Globus pallidus (tissue), 1 donor: ENCODE measurements around the gene PPP1R26.
"Not testable (repeated sequence)": the region's sequence is repeated elsewhere in the genome, so short reads cannot be mapped to it uniquely, and the experiment has no call there.

Experiments
- DNase-seq: peaks from one replicate; pipeline ENCODE4 v3.0.0-alpha.2; 2015; ENCODE audit warnings: low spot score

The PPP1R26 gene

GRCh38 chr9:135505406-135506187 lies 26.0 kb downstream of the PPP1R26 start:
- DNase-seq = no peak

DNA sequence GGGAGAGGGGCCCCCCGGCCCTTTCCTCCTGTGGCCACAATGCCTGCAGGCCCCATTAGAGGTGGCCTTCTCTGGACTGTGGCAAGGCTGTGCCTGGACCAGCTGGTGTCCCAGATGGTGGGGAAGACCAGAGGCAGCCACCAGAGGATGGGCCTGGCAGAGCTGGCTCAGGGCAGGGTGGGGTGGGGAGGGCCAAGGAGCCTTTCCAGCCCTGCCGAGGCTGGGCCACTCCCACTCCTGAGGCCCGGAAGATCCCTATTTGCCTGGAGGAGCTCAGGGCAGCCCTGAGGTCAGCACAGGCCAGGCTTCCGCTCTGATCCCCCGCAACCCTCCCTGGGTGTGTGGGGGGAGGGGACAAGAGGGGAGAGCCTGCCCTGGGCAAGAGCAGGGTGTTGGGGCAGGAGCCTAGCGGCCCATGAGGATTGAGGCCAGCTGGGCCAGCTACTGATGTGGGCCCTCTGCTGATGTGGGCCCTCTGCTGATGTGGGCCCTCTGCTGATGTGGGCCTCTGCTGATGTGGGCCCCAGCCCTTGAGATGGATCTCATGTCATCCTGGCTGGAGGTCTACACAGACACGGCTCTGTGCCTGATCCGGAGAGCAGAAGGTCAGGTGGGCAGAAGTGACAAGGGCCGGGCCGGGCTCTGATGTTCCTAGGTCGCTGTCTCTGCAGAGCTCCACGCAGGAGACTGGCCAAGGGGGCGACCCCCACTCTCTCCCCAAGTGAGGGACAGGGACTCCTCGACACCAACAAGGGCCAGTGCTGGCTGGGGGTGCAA lies 26.9 kb downstream of the PPP1R26 start:
- no peak for DNase-seq

- no peak for DNase-seq
These were observed 27.8 kb downstream of the PPP1R26 start for GRCh38 chr9:135507104-135508035.

DNA sequence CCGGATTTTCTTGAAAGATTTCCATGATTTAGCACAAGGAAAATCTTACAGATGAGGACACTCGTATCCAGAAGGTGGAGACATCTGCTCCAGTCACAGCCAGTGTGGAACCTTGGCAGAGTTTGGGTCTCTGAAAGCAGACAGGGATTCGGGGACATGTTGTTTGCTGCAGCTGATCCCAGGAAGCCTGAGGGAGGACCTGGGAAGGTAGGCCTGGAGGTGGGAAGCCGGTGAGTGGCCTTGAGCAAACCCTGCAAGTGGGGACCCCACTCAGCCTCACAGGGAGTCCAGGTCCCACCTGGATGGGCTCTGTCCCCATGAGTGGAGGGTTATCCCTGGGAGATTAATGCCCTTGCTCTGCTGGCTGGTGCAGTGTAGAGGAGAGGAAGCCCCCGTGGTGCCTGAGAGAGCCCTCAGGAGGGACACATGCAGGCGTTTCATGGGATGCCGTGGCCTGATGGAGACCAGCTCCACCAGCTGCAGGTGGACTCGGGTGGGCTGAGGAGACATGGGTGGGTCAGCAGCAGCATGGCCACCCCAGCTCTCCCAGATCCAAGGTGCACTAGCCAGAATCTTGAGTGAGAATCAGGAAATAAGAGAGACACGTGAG lies 28.7 kb downstream of the PPP1R26 start:
- DNase-seq = no peak

DNA sequence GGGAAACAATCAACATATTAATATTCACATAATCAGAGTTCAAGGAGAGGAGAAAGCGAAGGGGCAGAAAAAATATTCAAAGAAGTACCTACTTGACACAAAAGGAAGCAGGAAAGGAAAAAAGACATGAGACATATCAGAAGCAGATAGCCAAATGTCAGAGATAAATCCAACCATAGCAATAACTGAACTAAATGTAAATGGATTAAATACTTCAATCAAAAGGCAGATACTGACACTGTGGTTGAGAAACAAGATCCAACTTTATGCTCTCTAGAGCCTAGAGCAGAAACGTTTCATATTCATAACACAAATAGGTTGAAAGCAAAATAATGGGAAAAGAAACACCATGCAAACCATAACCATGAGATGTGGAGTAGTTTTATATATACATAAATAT lies 29.9 kb downstream of the PPP1R26 start:
- no peak for DNase-seq

DNA sequence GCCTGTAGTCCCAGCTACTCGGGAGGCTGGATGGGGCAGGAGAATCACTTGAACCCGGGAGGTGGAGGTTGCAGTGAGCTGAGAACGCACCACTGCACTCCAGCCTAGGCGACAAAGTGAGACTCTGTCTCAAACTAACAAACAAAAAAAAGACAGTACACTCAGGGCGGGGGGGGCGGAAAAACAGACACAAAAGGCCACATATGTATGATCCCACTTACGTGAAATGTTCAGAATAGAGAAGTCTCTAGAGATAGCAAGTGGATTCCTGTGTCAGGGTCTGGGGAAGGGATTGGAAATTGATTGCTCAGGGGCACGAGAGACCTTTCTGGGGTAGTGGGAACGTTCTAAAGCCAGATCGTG lies 32.6 kb downstream of the PPP1R26 start:
- no peak for DNase-seq

DNA sequence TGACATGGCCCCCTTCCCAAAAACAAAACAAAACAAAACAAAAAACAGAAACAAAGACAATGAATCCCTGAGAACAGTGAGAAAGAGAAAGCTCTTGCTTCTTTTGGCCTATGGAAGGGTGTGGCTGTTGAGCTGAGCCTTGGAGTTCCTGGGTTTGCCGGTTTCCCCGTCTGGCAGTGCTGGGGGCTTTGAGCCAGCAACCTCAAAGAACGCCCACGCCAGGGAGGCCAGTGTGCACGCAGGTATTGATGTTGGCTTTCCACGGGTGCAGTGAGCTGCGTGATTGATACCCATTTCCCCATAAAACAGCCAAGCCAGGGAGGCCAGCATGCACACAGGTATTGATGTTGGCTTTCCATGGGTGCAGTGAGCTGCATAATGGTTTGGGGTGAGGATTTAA lies 33.3 kb downstream of the PPP1R26 start:
- DNase-seq = no peak

DNA sequence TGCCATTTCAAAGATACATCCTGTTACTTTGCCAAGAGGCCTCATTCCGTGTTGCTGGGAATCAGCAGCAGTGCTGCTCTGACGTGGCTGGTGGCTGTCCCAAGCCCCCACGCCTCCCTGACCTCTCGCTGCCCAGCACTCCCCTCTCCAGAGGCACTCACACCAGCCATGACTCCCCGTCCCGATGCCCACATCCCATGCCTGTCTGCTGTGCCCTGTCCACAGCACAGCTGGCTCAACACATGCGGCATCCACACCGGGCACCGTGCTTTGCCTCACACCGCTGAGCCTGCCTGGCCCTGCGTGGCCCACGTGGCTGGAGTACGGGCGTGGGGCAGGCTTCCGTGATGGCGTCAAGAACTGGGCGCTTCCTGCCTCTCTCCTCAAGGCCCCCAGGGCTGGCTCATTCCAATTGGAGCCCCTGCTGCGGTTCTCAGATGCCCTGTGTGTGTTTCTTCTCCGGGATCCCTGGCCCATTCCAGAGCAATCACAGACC lies 33.8 kb downstream of the PPP1R26 start:
- no peak for DNase-seq

GRCh38 chr9:135513906-135514305 lies 34.3 kb downstream of the PPP1R26 start:
- not testable (repeated sequence) for DNase-seq

GRCh38 chr9:135514342-135515082 lies 34.9 kb downstream of the PPP1R26 start:
- DNase-seq = no peak

GRCh38 chr9:135515083-135515951 lies 35.7 kb downstream of the PPP1R26 start:
- no peak for DNase-seq

GRCh38 chr9:135516132-135516860 lies 36.7 kb downstream of the PPP1R26 start:
- DNase-seq = no peak

DNA sequence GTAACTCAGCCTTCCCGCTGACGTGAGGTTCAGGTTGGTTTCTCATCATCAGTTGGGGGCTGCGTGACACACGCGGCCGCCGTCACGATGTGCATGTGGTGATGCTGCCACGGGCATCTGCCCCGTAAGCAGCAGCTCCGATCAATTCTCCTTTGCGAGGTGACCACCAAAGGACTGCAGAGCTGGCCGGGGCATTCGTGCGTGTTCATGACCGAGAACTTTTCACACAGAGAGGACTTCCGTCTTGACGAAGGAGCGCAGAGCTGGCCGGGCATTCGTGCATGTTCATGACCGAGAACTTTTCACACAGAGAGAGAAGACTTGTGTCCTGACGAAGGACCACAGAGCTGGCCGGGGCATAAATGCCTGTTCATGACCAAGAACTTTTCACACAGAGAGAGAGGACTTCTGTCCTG lies 37.8 kb downstream of the PPP1R26 start:
- DNase-seq = no peak

GRCh38 chr9:135519179-135519971 lies 39.8 kb downstream of the PPP1R26 start:
- DNase-seq = no peak

GRCh38 chr9:135520916-135521607 lies 41.5 kb downstream of the PPP1R26 start, which contains the start of gene LCN1:
LCN1 (plus strand) TSS chr9:135521440; CDS start chr9:135521498, 58 bp downstream.
- no peak for DNase-seq

DNA sequence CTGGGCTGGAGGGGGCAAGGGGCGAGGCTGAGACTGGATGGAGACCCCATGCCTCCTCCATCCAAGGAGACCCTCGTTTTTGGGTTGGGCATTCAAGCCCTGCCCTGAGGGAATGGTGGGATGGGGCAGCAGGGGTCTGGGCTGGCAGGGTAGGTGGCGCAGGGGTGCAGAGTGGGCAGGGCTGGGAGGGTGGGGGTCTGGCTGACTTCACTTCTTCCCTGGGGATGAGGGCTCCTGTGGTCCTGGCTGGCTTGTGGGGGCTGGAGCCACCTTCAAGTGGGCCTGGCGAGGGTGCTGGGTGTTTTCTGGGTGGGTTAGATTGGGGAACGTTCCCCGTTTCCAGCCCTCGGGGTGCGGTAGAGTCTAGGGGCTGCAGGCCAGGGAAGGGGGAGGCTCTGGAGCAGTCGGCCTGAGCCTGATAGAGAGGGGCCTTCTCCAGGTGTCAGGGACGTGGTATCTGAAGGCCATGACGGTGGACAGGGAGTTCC lies 42.1 kb downstream of the PPP1R26 start:
- no peak for DNase-seq

DNA sequence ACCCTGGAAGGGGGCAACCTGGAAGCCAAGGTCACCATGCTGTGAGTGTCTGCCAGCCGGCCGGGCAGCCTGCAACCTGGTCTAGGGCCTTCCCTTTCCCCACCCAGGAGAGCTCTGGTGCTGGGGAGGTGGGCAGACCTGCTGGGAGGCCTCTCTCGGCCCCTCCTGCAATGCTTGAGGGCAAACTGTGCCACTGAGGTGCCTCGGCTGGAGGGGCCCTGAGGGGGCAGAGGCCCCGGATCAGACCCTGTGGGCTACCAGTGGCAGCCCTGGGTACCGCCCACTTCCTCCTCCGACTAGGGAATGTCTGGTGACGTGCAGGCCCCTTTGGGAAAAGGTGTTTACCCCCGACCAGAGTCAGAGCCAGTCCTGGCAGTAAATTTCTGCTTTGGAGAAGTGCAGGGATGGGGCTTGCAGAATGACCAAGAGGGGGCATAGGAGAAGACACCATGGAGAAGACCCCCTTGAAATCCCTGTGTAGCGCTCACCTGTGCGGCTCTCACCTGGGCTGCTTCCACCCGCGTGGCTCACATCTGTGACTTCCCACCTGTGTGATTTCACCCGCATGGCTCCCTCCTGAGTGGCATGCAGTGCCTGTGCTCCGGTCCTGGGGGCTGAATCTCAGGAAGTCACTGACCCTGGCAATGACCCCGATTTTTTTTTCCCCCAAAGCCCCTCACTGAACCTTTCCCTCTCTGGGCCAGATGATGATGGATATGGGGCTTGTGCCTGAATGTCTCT lies 42.7 kb downstream of the PPP1R26 start:
- no peak for DNase-seq
